ENCODE results near the gene FANCC. TPM values are rescaled to one million over a fixed set of nuclear protein-coding genes. Genes with fewer than 3 reads are reported as not detected.

Gene FANCC
- polyA plus RNA-seq, 1 of the 3 experiments (the other 2 are of a cell fraction) = 3.5 TPM

DNA sequence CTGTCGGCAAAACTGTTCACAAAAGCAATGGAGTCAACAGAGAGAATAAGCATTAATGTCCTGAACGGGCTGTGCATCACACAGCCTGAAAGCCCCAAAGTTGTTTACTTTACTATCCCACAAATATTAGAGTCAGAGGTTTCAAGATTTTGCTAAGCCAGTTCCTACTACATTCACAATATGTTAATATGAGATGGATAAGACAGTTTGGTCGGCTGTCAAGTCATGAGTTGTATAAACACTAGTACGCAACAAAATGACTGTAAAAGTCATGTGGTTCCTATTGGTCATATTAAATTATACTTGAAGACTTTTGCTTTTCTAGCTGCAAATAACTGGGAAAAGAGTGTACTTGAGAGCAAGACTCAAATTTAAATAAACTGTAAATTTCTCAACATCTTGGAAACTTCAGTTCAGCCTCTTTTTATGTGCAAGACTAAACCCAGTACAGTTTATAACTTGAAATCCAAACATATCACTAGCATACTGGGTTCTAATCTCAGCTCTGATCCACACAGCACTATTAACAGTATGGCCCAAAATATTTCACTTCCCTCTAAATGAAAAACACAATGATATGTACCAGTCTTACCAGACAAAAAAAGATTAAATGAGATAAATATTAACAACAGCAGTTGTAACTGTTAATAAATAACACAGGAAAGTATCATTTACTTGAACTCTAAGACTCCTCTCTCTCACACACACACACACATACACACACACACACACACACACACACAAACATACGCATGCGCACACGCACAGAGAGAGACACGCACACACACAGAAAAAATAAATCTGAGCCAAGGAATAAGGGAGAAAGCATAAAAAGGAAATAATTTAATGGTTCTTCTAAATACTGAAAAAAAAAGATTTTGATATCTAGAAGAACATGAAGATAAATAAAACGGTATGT lies 33.1 kb downstream of the FANCC start (continued):
- no peak for TF ChIP-seq REST (IDR thresholded peaks at IDR 0.05; ENCODE audit: low read depth, low read length)

GRCh38 chr9:95283673-95284072 lies 33.8 kb downstream of the FANCC start:
- Histone ChIP-seq H3K27ac (ENCODE audit: low read depth in 2 of 2, low read length in 1 of 2) (no peak overlapping the region), H3K36me3 (replicated peaks in 1 of 2; ENCODE audit: control insufficient read depth in 1 of 2, insufficient read depth in 2 of 2, low read length in 1 of 2) (no peaks in the 10 kb centered on the region), H2AFZ (ENCODE audit: low read depth) (no peak overlapping the region), H3K4me3 (ENCODE audit: low read depth in 2 of 2, low read length in 1 of 2) (no peak overlapping the region), H3K9me3 (0 out of 2 replicates have a peak, but pooled peaks cover 8% of the 10 kb centered on the region), H3K4me2 (no peak overlapping the region), H3F3A (replicated peaks; ENCODE audit: insufficient read depth) (no peaks in the 10 kb centered on the region), H3K79me2 (ENCODE audit: insufficient read depth) (no peaks in the 10 kb centered on the region; the same call in 1 of the 2 replicates), H3K4me1 (ENCODE audit: control insufficient read depth in 1 of 2, insufficient read depth in 2 of 2, low read depth in 1 of 2, low read length in 1 of 2) (no peaks in the 10 kb centered on the region; a peak in 1 of 4 replicates), H3K27me3 (ENCODE audit: insufficient read depth) (no peaks in the 10 kb centered on the region), H3K9me2 (no peaks in the 10 kb centered on the region), H3K9ac (no peak overlapping the region), H4K20me1 (ENCODE audit: insufficient read depth) (no peaks in the 10 kb centered on the region)
- ChIA-PET POLR2A (no interaction called here), CTCF (interaction anchor here (0.6 to 1.2 kb wide), 3 partner anchors 156 to 934 kb away, joined by 3 read pairs; no protein-coding TSS in a partner anchor)
- WGBS (ENCODE audit: low lambda C conversion rate) = 68% methylated on average over 2 of the region's 2 CpGs
- DNase-seq = no peak
- no peak for TF ChIP-seq MEF2A (IDR thresholded peaks at IDR 0.05; ENCODE audit: borderline replicate concordance, low read depth)
- no peak for TF ChIP-seq ELF1 (IDR thresholded peaks at IDR 0.05)
- no peak for TF ChIP-seq RCOR1 (IDR thresholded peaks at IDR 0.05; ENCODE audit: low read length)
- TF ChIP-seq, protein P1, sequence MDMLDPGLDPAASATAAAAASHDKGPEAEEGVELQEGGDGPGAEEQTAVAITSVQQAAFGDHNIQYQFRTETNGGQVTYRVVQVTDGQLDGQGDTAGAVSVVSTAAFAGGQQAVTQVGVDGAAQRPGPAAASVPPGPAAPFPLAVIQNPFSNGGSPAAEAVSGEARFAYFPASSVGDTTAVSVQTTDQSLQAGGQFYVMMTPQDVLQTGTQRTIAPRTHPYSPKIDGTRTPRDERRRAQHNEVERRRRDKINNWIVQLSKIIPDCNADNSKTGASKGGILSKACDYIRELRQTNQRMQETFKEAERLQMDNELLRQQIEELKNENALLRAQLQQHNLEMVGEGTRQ (IDR thresholded peaks at IDR 0.05; ENCODE audit: borderline replicate concordance, low read depth, low read length) = no peak

GRCh38 chr9:95282332-95282731 lies 35.2 kb downstream of the FANCC start:
- CTCF ChIA-PET = no interaction called here

More at GRCh38 chr9:95282332-95282731, 35.2 kb downstream of the FANCC start:
- no peaks in the 10 kb centered on the region for H4K20me1 ChIP-seq (ENCODE audit: insufficient read depth)
- TF ChIP-seq YY1 (IDR thresholded peaks at IDR 0.05; ENCODE audit: low read depth) = no peak
- H3K9ac ChIP-seq = no peak overlapping the region
- no peaks in the 10 kb centered on the region for H3K27me3 ChIP-seq (ENCODE audit: insufficient read depth)
- H3K79me2 ChIP-seq (ENCODE audit: insufficient read depth) = no peaks in the 10 kb centered on the region
- no peak overlapping the region for H2AFZ ChIP-seq (ENCODE audit: low read depth)
- no peaks in the 10 kb centered on the region for H3F3A ChIP-seq (replicated peaks; ENCODE audit: insufficient read depth)
- H3K27ac ChIP-seq (ENCODE audit: low read depth in 2 of 2, low read length in 1 of 2) = no peak overlapping the region
- POLR2A ChIA-PET = no interaction called here
- no peaks in the 10 kb centered on the region for H3K36me3 ChIP-seq (replicated peaks in 1 of 2; ENCODE audit: control insufficient read depth in 1 of 2, insufficient read depth in 2 of 2, low read length in 1 of 2)
- no peak for DNase-seq
- H3K9me3 ChIP-seq = 0 out of 2 replicates have a peak, but pooled peaks cover 8% of the 10 kb centered on the region
- no peak overlapping the region for H3K4me2 ChIP-seq
- H3K4me3 ChIP-seq (ENCODE audit: low read depth in 2 of 2, low read length in 1 of 2) = no peak overlapping the region
- H3K9me2 ChIP-seq = no peaks in the 10 kb centered on the region
- H3K4me1 ChIP-seq (ENCODE audit: control insufficient read depth in 1 of 2, insufficient read depth in 2 of 2, low read depth in 1 of 2, low read length in 1 of 2) = no peaks in the 10 kb centered on the region; a peak in 1 of 4 replicates
